Activated T-helper 2 cell treated with anti-CD3 and anti-CD28 coated beads, Interferon-gamma antibody, Interleukin-2, Interleukin-4, amounts not matched to agents 10 μg/mL and 5 μg/mL and 100 μg/mL, durations not matched to agents 14 hours and 24 hours and 36 hours (primary cell): Measurements from ENCODE around the gene TCF15. TPM values are rescaled to one million over a fixed set of nuclear protein-coding genes. Genes with fewer than 3 reads are reported as not detected.

Experiments used
- DNase-seq: peaks from one replicate; pipeline ENCODE4 v3.0.0; 2021; ENCODE audit warnings: low spot score
- H3K27ac Mint-ChIP-seq: one replicate; pipeline ENCODE4 v1.8.0; 2021; ENCODE audit warnings: mixed read lengths
- H3K27me3 Mint-ChIP-seq: one replicate; pipeline ENCODE4 v1.8.0; 2021; ENCODE audit warnings: low read depth, mixed read lengths
- H3K36me3 Mint-ChIP-seq: one replicate; pipeline ENCODE4 v1.8.0; 2021; ENCODE audit warnings: low read depth, mixed read lengths
- H3K4me1 Mint-ChIP-seq: one replicate; pipeline ENCODE4 v1.8.0; 2021; ENCODE audit warnings: low read depth, mixed read lengths
- H3K4me3 Mint-ChIP-seq: one replicate; pipeline ENCODE4 v1.8.0; 2021; ENCODE audit warnings: low read depth, mild to moderate bottlenecking, moderate library complexity, mixed read lengths
- H3K9me3 Mint-ChIP-seq: one replicate; pipeline ENCODE4 v1.8.0; 2021; ENCODE audit warnings: mixed read lengths
- intact Hi-C: fragments of 100-400 bp; cut with micrococcal nuclease; formaldehyde crosslinking; loops from one replicate; pipeline ENCODE4 v1.15.1; 2023
- total RNA-seq: library from RNA; stranded (reverse); gene quantifications from 2 replicates; pipeline ENCODE4 v1.2.3, GENCODE V29; 2022

Gene TCF15
- total RNA-seq, 1 donor from 2014 or later, result not detected

- Mint-ChIP-seq H3K27ac (no peak overlapping the region), H3K27me3 (peaks cover 11% of the 10 kb centered on the region), H3K9me3 (no peaks in the 10 kb centered on the region), H3K4me1 (peaks cover 2% of the 10 kb centered on the region), H3K4me3 (no peak overlapping the region), H3K36me3 (no peaks in the 10 kb centered on the region)
- intact Hi-C loops, result no loop called here
- DNase-seq, result no peak
Measured at GRCh38 chr20:637559-637958, 27.4 kb upstream of the TCF15 start.

DNA sequence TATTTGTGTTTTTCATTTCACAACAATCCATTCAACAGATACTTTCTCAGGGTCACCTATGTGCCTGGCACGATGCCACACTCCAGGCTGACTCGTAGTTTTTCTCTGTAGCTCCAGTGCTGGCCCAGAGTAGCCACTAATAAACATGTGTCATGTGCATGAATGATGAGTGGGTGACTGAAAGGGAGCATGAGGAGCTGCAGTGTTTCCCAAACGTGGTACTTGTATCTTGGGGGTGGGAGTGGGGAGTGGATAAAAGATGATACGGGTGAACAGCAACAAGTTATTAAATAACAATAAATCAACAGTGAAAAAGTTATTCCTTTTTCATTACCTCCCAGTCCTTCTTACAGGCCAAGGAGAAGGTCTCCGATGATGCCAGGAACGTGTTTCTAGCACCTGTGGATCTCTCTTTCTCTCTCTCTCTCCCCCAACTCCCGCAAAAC lies 25.8 kb upstream of the TCF15 start:
- H3K9me3 Mint-ChIP-seq, result no peaks in the 10 kb centered on the region
- peaks cover 5% of the 10 kb centered on the region for H3K27me3 Mint-ChIP-seq
- intact Hi-C loops, result no loop called here
- H3K36me3 Mint-ChIP-seq, result no peaks in the 10 kb centered on the region
- no peak overlapping the region for H3K4me3 Mint-ChIP-seq
- H3K4me1 Mint-ChIP-seq, result no peaks in the 10 kb centered on the region
- no peak for DNase-seq
- H3K27ac Mint-ChIP-seq, result no peak overlapping the region

GRCh38 chr20:635028-635892 lies 25.2 kb upstream of the TCF15 start:
- H3K4me1 Mint-ChIP-seq, result no peaks in the 10 kb centered on the region
- intact Hi-C loops, result no loop called here
- H3K27ac Mint-ChIP-seq, result no peak overlapping the region
- no peaks in the 10 kb centered on the region for H3K36me3 Mint-ChIP-seq
- H3K4me3 Mint-ChIP-seq, result no peak overlapping the region
- H3K9me3 Mint-ChIP-seq, result no peaks in the 10 kb centered on the region
- DNase-seq, result no peak
- H3K27me3 Mint-ChIP-seq, result peaks cover 5% of the 10 kb centered on the region

DNA sequence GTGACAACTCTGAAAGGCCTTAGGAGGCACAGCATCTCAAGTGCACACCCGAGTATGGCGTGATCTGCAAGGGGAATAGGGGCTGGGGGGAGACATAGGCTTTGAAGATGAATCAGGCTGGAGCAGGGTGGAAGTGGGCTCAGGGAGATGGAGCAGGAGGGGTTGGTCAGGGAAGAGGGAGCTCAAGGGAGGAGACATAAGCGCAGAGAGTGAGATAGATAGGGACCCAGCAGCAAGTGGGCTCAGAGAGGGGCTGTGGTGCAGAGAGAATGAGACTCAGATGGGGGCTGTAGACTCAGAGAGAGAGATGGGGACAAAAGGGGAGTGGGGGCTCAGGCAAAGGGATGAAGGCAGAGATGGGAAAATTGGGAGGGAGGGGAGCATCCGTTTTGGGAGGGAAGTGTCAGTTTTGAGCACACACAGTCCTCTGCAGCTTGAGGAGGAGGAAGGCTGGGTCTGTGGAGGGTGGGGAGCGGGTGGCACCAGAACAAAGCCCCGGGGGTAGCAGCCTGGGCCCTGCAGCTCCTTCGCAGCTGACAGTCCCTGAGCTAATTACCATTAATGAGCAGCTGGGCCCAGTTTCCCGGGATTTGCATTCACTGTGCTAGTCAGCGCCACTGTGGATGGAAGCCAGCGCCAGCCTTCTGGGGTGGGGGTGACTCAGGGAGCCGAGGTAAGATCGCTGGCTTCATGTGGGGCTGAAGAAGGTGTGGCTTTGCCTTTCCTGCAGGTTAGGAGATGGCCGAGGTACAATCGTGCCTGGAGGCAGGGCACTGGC lies 24.2 kb upstream of the TCF15 start:
- Mint-ChIP-seq H3K4me1 (no peaks in the 10 kb centered on the region), H3K4me3 (no peak overlapping the region)

DNA sequence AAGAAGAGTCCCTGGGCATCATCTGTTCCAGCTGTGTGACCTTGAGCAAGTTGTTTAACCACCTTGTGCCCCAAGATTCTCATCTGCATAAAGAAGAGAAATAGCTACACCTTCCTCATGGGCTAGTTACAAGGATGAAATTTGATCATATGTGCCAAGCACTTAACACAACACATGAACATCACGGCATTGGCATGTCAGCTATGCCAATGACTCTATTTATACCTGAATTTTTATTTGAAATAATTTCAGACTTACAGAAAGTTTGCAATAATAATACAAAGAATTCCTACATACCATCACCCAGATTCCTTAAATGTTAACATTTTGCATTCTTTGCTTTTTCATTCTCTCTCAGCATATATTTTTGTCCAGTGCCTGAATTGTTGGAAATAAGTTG lies 21.0 kb upstream of the TCF15 start:
- no peak for DNase-seq
- Mint-ChIP-seq H3K27me3 (peaks cover 6% of the 10 kb centered on the region), H3K4me1 (no peaks in the 10 kb centered on the region), H3K9me3 (no peaks in the 10 kb centered on the region), H3K27ac (no peak overlapping the region), H3K4me3 (no peak overlapping the region), H3K36me3 (no peaks in the 10 kb centered on the region)
- intact Hi-C loops, result no loop called here

More for the DNA sequence above, 24.2 kb upstream of the TCF15 start:
- no peaks in the 10 kb centered on the region for H3K9me3 Mint-ChIP-seq
- DNase-seq, result no peak
- intact Hi-C loops, result no loop called here
- H3K36me3 Mint-ChIP-seq, result no peaks in the 10 kb centered on the region
- H3K27me3 Mint-ChIP-seq, result peaks cover 5% of the 10 kb centered on the region
- H3K27ac Mint-ChIP-seq, result no peak overlapping the region

GRCh38 chr20:626579-626978 lies 16.5 kb upstream of the TCF15 start:
- Mint-ChIP-seq H3K36me3 (no peaks in the 10 kb centered on the region), H3K27me3 (peaks cover 22% of the 10 kb centered on the region), H3K4me3 (no peak overlapping the region), H3K4me1 (no peaks in the 10 kb centered on the region), H3K9me3 (no peaks in the 10 kb centered on the region), H3K27ac (no peak overlapping the region)
- intact Hi-C loops, result no loop called here
- DNase-seq, result no peak

- H3K36me3 Mint-ChIP-seq, result no peaks in the 10 kb centered on the region
- H3K4me1 Mint-ChIP-seq, result no peaks in the 10 kb centered on the region
- H3K9me3 Mint-ChIP-seq, result no peaks in the 10 kb centered on the region
- no peak for DNase-seq
- peaks cover 25% of the 10 kb centered on the region for H3K27me3 Mint-ChIP-seq
- intact Hi-C loops, result no loop called here
- no peak overlapping the region for H3K27ac Mint-ChIP-seq
- H3K4me3 Mint-ChIP-seq, result no peak overlapping the region
Measured at GRCh38 chr20:625360-625932, 15.3 kb upstream of the TCF15 start.

GRCh38 chr20:623704-624103 lies 13.6 kb upstream of the TCF15 start:
- H3K4me3 Mint-ChIP-seq, result no peak overlapping the region
- H3K4me1 Mint-ChIP-seq, result no peaks in the 10 kb centered on the region
- H3K27me3 Mint-ChIP-seq, result peaks cover 28% of the 10 kb centered on the region
- H3K27ac Mint-ChIP-seq, result no peak overlapping the region
- no peaks in the 10 kb centered on the region for H3K9me3 Mint-ChIP-seq
- no peaks in the 10 kb centered on the region for H3K36me3 Mint-ChIP-seq
- no peak for DNase-seq
- intact Hi-C loops, result no loop called here

DNA sequence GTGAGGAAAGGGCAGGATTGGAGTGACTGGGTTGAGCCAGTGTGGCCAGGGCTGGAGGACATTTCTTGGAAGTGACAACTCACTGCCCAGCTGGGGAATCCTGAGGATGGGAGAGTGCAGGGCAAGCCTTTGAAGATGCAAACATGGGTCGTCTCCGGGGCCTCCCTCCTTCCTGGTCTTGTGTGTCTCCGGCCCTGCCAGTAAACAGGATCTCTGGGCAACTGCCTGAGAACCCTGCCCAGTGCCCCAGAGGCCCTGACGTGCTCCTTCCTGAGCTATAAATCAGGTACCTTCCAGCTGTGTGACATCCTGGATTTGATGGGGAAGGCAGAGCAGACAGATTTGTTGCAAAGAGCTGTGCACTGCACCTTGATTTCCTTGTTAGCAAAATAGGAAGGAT lies 12.9 kb upstream of the TCF15 start:
- no peaks in the 10 kb centered on the region for H3K4me1 Mint-ChIP-seq

GRCh38 chr20:622161-622560 lies 12.1 kb upstream of the TCF15 start:
- no peak for DNase-seq
- Mint-ChIP-seq H3K4me3 (no peak overlapping the region), H3K9me3 (peaks cover 3% of the 10 kb centered on the region), H3K27ac (no peak overlapping the region), H3K36me3 (no peaks in the 10 kb centered on the region), H3K27me3 (peaks cover 36% of the 10 kb centered on the region), H3K4me1 (no peaks in the 10 kb centered on the region)
- intact Hi-C loops, result no loop called here

More for the DNA sequence above, 12.9 kb upstream of the TCF15 start:
- peaks cover 32% of the 10 kb centered on the region for H3K27me3 Mint-ChIP-seq
- H3K36me3 Mint-ChIP-seq, result no peaks in the 10 kb centered on the region
- no peak overlapping the region for H3K4me3 Mint-ChIP-seq
- intact Hi-C loops, result no loop called here
- H3K27ac Mint-ChIP-seq, result no peak overlapping the region
- peaks cover under 1% of the 10 kb centered on the region for H3K9me3 Mint-ChIP-seq
- no peak for DNase-seq

GRCh38 chr20:621125-621756 lies 11.1 kb upstream of the TCF15 start:
- Mint-ChIP-seq H3K4me1 (no peaks in the 10 kb centered on the region), H3K27ac (no peak overlapping the region), H3K9me3 (peaks cover 3% of the 10 kb centered on the region), H3K4me3 (no peak overlapping the region), H3K36me3 (no peaks in the 10 kb centered on the region), H3K27me3 (peaks cover 35% of the 10 kb centered on the region)
- no peak for DNase-seq
- intact Hi-C loops, result no loop called here

- Mint-ChIP-seq H3K9me3 (peaks cover 3% of the 10 kb centered on the region), H3K27ac (no peak overlapping the region), H3K27me3 (peaks cover 31% of the 10 kb centered on the region), H3K36me3 (no peaks in the 10 kb centered on the region), H3K4me3 (no peak overlapping the region), H3K4me1 (no peaks in the 10 kb centered on the region)
- intact Hi-C loops, result no loop called here
- no peak for DNase-seq
Measured at GRCh38 chr20:620246-620645, 10.1 kb upstream of the TCF15 start.
